Activated CD4-positive, alpha-beta T cell treated with anti-CD3 and anti-CD28 coated beads for 1 hour (primary cell): ENCODE data around the gene PHF20.
"Not testable (repeated sequence)": the region's sequence is repeated elsewhere in the genome, so short reads cannot be mapped to it uniquely, and the experiment has no call there.

Experiments
- DNase-seq: peaks from one replicate; pipeline ENCODE4 v3.0.0-alpha.2; 2020

The PHF20 gene

GRCh38 chr20:35771689-35772562 lies at the start of gene PHF20:
TSS of gene PHF20 (plus strand) at chr20:35772015. CDS start at chr20:35801523, 29,508 bp downstream.
- peak; percentile 100 for DNase-seq

GRCh38 chr20:35723275-35723639 lies 48.6 kb upstream of the PHF20 start:
- not testable (repeated sequence) for DNase-seq

- not testable (repeated sequence) for DNase-seq
Observed at GRCh38 chr20:35723652-35724320, 48.0 kb upstream of the PHF20 start.

- no peak for DNase-seq
Observed at GRCh38 chr20:35724321-35725230, 47.2 kb upstream of the PHF20 start.

GRCh38 chr20:35726842-35727711 lies 44.7 kb upstream of the PHF20 start:
- no peak for DNase-seq

GRCh38 chr20:35729283-35729807 lies 42.5 kb upstream of the PHF20 start:
- no peak for DNase-seq

- no peak for DNase-seq
Observed at GRCh38 chr20:35729836-35730582, 41.8 kb upstream of the PHF20 start.

GRCh38 chr20:35730583-35731468 lies 41.0 kb upstream of the PHF20 start:
- DNase-seq: no peak

GRCh38 chr20:35731469-35731788 lies 40.4 kb upstream of the PHF20 start:
- no peak for DNase-seq

- DNase-seq: no peak
Observed at GRCh38 chr20:35731862-35732643, 39.8 kb upstream of the PHF20 start.

- no peak for DNase-seq
Observed at GRCh38 chr20:35732644-35732982, 39.2 kb upstream of the PHF20 start.

- DNase-seq: no peak
Observed at GRCh38 chr20:35734374-35734773, 37.4 kb upstream of the PHF20 start.

- no peak for DNase-seq
Observed at GRCh38 chr20:35734777-35735649, 36.8 kb upstream of the PHF20 start.

- DNase-seq: no peak
Observed at GRCh38 chr20:35735826-35736470, 35.9 kb upstream of the PHF20 start.

GRCh38 chr20:35737865-35738333 lies 33.9 kb upstream of the PHF20 start:
- no peak for DNase-seq

GRCh38 chr20:35738410-35739179 lies 33.2 kb upstream of the PHF20 start:
- DNase-seq: no peak
